ENCODE results near the gene GTPBP1.

Gene GTPBP1

GRCh38 chr22:38727530-38728451 lies 22.0 kb downstream of the GTPBP1 start:
- no peak for DNase-seq

DNA sequence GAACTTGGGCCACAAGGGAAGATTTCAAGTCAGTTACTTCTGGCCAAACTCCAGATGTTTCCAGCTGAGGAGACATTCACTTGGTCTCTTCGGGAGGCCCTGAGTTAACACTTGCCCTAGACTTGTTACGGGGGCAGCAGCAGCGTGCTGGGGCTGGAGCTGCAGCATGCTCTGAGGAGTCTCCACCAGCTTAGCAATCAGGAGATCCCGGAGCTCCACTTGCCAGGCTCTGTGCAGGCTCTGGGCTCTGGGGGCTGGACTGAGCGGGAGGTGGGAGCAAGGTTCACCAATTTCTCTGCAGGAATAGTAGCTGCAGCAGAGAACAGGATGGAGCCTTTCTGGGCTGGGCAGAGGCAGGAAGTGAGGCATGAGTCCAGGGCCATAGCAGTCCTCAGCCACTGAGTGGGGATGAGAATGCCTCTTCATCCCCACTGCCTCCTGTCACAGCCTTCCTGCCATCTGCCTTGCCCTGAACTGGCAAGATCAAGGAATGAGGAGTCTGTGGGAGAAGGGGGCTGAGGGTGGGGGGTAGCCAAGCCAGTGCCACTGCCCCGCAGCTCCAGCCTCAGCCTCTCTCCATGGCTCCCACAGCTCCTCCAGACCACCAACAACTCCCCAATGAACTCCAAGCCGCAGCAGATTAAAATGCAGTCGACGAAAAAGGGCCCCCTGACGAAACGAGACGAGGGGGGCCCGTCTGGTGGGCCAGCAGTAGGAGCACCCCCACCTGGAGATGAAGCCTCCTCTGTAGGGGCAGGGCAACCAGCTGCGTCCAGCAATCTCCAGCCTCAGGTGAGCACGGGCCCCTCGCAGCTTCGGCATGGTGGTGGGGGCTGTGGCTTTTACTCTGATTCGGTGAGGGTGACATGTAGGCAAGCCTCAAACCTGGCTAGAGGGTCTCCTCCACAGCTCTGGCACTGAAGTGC lies 23.4 kb downstream of the GTPBP1 start:
- no peak for DNase-seq

DNA sequence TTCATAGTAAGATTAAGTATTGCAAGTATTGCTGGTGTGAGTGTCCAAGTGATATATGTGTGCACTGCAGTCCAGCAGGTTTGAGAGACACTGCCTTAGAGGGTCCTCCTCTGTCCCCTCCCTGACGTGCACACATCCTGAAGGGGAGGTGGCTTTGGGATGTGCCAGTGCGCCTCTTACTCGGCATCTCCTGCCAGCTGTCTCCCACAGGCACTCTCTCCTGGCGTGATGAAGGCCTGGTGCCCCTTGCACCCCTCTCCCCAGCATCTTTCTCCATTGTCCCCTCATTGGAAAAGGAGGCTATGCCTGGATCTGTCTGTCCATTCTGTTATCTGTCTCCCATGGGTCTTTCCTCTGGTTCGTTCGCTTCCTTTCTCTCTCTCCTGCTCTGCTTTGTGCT lies 24.2 kb downstream of the GTPBP1 start:
- DNase-seq, result no peak

GRCh38 chr22:38730411-38730871 lies 24.7 kb downstream of the GTPBP1 start:
- no peak for DNase-seq

DNA sequence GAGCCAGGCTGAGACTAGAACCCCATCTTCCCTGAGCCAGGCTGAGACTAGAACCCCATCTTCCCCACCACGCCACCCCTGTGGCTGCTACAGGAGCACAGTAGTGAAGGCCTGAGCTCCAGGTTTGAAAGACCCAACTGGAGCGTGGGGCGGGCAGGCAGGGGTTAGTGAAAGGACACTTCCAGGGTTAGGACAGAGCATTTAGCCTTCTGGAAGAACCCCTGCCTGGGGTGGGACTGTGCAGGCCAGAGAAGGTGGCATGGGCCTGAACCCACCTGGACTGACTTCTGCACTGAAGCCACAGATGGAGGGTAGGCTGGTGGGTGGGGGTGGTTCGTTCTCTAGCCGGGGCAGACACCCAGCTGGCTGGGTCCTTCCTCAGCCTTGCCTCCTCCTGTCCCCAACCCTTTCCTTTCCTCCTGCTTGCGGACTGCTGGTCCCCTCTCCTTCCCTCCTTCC lies 26.0 kb downstream of the GTPBP1 start:
- DNase-seq, result no peak

DNA sequence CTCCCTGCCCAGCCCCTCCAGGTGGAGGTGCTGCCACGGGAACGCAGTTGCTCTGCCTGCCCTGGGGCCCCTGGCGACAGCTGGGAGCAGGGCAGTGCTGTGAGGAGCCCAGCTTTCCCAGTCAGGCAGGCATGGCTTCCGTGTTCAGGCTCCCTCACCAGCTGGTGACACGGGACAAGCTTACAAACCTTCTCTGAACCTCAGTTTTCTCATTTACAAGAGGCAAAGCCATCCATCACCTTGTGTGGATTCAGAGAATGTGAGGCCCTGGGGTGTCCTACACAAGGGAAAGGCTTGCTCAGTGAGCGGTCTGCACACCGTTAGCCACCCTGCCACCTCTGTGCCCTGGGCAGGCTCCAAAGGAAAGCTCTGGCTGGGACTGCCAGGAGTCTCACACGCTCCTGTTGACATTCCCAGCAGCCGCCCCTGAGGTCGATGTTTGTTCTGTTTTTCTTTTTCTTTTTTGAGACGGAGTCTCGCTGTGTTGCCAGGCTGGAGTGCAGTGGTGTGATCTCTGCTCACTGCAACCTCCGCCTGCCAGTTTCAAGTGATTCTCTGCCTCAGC lies 26.6 kb downstream of the GTPBP1 start:
- no peak for DNase-seq

DNA sequence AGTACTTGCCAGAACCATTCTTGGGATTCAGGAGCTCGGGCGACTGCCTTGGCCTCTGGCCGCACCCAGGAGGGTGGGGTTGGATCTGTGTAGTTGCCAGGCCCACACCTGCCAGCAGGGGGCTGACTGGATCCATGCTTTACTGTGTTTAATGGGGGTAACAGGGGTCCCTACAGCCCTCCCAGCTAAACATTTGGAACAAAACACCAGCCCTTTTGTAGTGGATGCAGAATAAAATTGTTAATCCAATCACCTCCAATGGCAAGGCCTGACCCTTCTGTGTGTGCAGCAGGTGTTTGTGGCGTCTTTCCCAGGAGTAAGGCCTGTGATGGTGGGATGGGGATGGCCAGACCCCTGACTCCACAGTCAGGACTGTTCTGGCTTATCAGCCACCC lies 27.6 kb downstream of the GTPBP1 start:
- DNase-seq, result no peak

- no peak for DNase-seq
These were observed 28.1 kb downstream of the GTPBP1 start for GRCh38 chr22:38733724-38734381.

GRCh38 chr22:38734421-38735100 lies 28.8 kb downstream of the GTPBP1 start:
- DNase-seq, result no peak

DNA sequence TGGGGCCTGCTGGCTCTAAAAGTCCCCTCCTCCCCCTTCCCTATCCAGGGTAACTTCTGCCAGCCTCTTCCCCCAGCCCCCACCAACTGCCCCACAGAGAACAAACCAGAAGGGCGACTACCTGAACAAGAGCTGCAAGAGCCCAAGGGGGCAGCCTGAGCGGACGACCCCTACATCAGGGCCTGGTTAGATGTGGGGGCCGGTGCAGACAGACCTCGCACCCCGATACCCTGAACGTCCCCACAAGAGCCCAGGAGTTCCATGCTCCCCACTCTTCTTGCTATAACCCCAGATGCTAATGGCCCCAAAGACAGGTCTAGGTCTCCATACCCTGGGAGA lies 29.4 kb downstream of the GTPBP1 start:
- no peak for DNase-seq

- DNase-seq, result no peak
These were observed 29.9 kb downstream of the GTPBP1 start for GRCh38 chr22:38735465-38736256.

GRCh38 chr22:38736257-38736570 lies 30.5 kb downstream of the GTPBP1 start:
- DNase-seq, result no peak

GRCh38 chr22:38737302-38738060 lies 31.7 kb downstream of the GTPBP1 start:
- no peak for DNase-seq

GRCh38 chr22:38738475-38739070 lies 32.8 kb downstream of the GTPBP1 start:
- no peak for DNase-seq

- no peak for DNase-seq
These were observed 33.7 kb downstream of the GTPBP1 start for GRCh38 chr22:38739300-38740055.

DNA sequence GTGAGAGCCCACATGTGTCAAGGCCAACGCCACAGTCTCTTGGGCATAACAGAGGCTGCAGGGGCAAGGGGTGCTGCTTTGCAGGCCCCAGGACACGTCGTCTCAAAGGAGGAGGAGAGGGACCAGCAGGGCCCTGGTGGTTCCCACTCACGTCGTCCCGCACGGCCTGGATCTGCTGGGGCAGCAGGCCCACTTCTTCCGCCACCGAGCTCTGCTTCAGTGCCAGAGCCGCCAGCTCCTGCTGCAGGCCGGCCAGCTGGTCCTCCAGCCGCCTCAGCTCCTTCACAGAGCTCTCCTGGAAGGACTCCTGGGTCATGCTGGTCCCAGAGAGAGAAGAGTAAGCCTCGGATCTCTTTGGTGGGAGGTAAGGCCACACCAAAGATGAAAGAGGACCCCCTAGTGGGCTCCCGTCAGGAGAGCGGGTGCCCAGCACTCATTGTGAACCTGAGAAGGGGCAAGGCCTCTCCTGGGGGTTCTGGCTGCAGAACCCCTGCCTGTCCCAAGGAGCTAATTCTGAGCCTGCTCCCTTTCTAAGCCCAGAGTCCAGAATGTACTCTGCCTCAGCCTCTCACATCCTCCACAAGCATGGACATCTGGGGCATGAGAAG lies 34.5 kb downstream of the GTPBP1 start:
- DNase-seq, result no peak

GRCh38 chr22:38740754-38741153 lies 35.0 kb downstream of the GTPBP1 start:
- DNase-seq, result no peak

DNA sequence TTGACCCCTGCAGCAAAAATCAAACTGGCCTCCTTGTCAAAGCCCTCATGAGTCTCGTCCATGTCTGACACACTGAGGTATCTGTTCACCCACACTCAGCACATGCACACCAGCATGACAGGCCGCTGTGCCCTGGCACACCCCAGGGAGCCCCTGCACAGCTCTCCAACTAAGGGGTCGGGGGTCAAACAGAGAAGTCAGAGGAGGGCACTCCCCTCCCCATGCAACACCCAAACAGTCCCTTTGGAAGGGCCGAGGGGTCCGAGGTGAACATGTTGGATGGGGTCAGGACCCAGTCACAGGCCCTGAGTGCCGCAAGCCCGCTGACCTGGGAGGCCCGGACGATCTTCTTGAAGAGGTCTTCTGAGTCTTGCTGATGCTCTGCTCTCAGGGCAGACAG lies 35.4 kb downstream of the GTPBP1 start:
- DNase-seq, result no peak

GRCh38 chr22:38741576-38741975 lies 35.8 kb downstream of the GTPBP1 start:
- DNase-seq, result no peak
